ENCODE data around the gene RNLS. TPM values are rescaled to one million over a fixed set of nuclear protein-coding genes. Genes with fewer than 3 reads are reported as not detected.

The RNLS gene
- total and polyA plus RNA-seq, 2 of the 8 experiments (the other 6 are each of a cell fraction or from before 2014, with no cell fraction given), result 7.5 to 12.7 TPM

GRCh38 chr10:88288320-88289059 is 294.6 kb downstream of the RNLS start:
- TF ChIP-seq YY1 (IDR thresholded peaks at IDR 0.05; ENCODE audit: low read depth, low read length), result no peak
- TF ChIP-seq CREB1 (IDR thresholded peaks at IDR 0.05), result no peak
- TF ChIP-seq SIRT6 (IDR thresholded peaks at IDR 0.05; ENCODE audit: low read length), result no peak
- TF ChIP-seq EGR1 (IDR thresholded peaks at IDR 0.05; ENCODE audit: borderline replicate concordance, low read depth, low read length), result no peak
- no peak for TF ChIP-seq RNF2 (IDR thresholded peaks at IDR 0.05; ENCODE audit: borderline replicate concordance, low read depth, low read length, missing control alignments, poor library complexity, severe bottlenecking)
- TF ChIP-seq ATF2 (IDR thresholded peaks at IDR 0.05; ENCODE audit: low read length), result no peak

More at GRCh38 chr10:88288320-88289059, 294.6 kb downstream of the RNLS start:
- Histone ChIP-seq H2AFZ (ENCODE audit: low read length) (no peak overlapping the region), H3K4me3 (ENCODE audit: extremely low read depth in 1 of 4, insufficient read depth in 2 of 4, low read depth in 3 of 4, low read length in 4 of 4) (no peak overlapping the region), H3K23ac (ENCODE audit: insufficient read length) (no peak overlapping the region), H3K79me1 (ENCODE audit: low read depth, low read length) (no peaks in the 10 kb centered on the region), H2BK5ac (ENCODE audit: low read depth, low read length) (no peak overlapping the region), H3K56ac (replicated peaks; ENCODE audit: insufficient read length, low read depth, low read length) (no peak overlapping the region), H3K23me2 (ENCODE audit: low read depth, low read length) (no peaks in the 10 kb centered on the region), H4K20me1 (replicated peaks in 1 of 2; ENCODE audit: control insufficient read depth in 1 of 2, insufficient read depth in 2 of 2, low read length in 2 of 2) (no peaks in the 10 kb centered on the region), H3K36me3 (ENCODE audit: control insufficient read depth in 2 of 4, insufficient read depth in 4 of 4, low read length in 3 of 4) (no peaks in the 10 kb centered on the region), H4K91ac (replicated peaks; ENCODE audit: insufficient read length, low read length) (no peak overlapping the region), H3K79me2 (ENCODE audit: control insufficient read depth in 1 of 2, insufficient read depth in 2 of 2, low read length in 2 of 2) (no peaks in the 10 kb centered on the region), H2BK12ac (ENCODE audit: low read depth, low read length) (no peak overlapping the region), H3K9ac (replicated peaks in 1 of 4; ENCODE audit: extremely low read depth in 1 of 4, low read depth in 3 of 4, low read length in 3 of 4) (no peak overlapping the region), H3K4me2 (ENCODE audit: insufficient read depth in 1 of 2, low read depth in 2 of 2, low read length in 2 of 2) (no peak overlapping the region), H3K18ac (ENCODE audit: extremely low read depth, low read length) (no peak overlapping the region), H3K14ac (ENCODE audit: insufficient read length) (no peak overlapping the region), H2BK15ac (ENCODE audit: low read length) (no peak overlapping the region), H3K27me3 (replicated peaks in 1 of 4; ENCODE audit: control insufficient read depth in 3 of 4, extremely low read depth in 1 of 4, insufficient read depth in 3 of 4, low read length in 3 of 4) (no peaks in the 10 kb centered on the region), H3K4me1 (replicated peaks in 1 of 4; ENCODE audit: control insufficient read depth in 3 of 4, insufficient read depth in 4 of 4, low read length in 3 of 4) (no peaks in the 10 kb centered on the region), H2BK20ac (ENCODE audit: low read length) (no peak overlapping the region), H3K9me3 (ENCODE audit: insufficient read depth in 2 of 2, low read depth in 1 of 2, low read length in 1 of 2) (no peaks in the 10 kb centered on the region), H2AK5ac (ENCODE audit: low read depth, low read length) (no peak overlapping the region), H3K4ac (replicated peaks; ENCODE audit: insufficient read length, low read depth, low read length) (no peak overlapping the region), H4K8ac (ENCODE audit: extremely low read depth, insufficient read depth, low read length) (no peak overlapping the region), H4K5ac (ENCODE audit: insufficient read length, low read depth, low read length) (no peak overlapping the region), H2BK120ac (replicated peaks; ENCODE audit: low read depth, low read length) (no peak overlapping the region), H3K27ac (ENCODE audit: low read depth, low read length) (no peak overlapping the region)
- 93% methylated on average over 3 of the region's 3 CpGs; no CpG with 5 or more reads in 1 of the 2 experiments for WGBS, 2 experiments (ENCODE audit: extremely low coverage in 1 of 2, insufficient coverage in 1 of 2, insufficient read length in 1 of 2, insufficient replicate concordance in 2 of 2, low coverage in 1 of 2, low lambda C conversion rate in 2 of 2, missing lambda C conversion rate in 1 of 2)
- DNase-seq (ENCODE audit: low read depth in 1 of 2, low spot score in 2 of 2) (no peak), FAIRE-seq (no peak)
- POLR2A ChIA-PET (ENCODE audit: partially characterized antibody), result no interaction called here
- CTCF ChIA-PET (ENCODE audit: partially characterized antibody), result interaction anchor here (0.6 to 1.6 kb wide), 3 partner anchors 12 to 294 kb away, joined by 3 to 6 read pairs (median 4); no protein-coding TSS in a partner anchor
